GM12878 (cell line): ENCODE results near the gene EML5. TPM values are rescaled to one million over a fixed set of nuclear protein-coding genes. Genes with fewer than 3 reads are reported as not detected.

Source experiments
- ATAC-seq: fragments of 200-7000 bp; cut with Tn5 transposase; 3 replicates; pipeline ENCODE4 v1.9.1; 2020; ENCODE audit warnings: mild to moderate bottlenecking, moderate library complexity
- BruUV-seq: library from RNA; stranded (reverse); fragments of 400-500 nt; replicated peaks from 2 replicates; lab custom pipeline; 2021; lab: Mats Ljungman, UMichigan
- CTCF ChIA-PET: fragments of 300-600 bp; sonication (Branson Sonifier 250); formaldehyde crosslinking; extraction: SDS; loops from one replicate; lab custom pipeline; 2021; ENCODE audit warnings: inconsistent platforms; lab: Yijun Ruan, JAX
- POLR2A ChIA-PET: fragments of 350-600 bp; formaldehyde crosslinking; extraction: SDS; loops from one replicate; lab custom pipeline; 2021; ENCODE audit warnings: inconsistent platforms; lab: Charles Lee
- RAD21 ChIA-PET: fragments of 300-600 bp; sonication (Branson Sonifier 250); formaldehyde crosslinking; loops from one replicate; lab custom pipeline; 2023; ENCODE audit warnings: antibody characterized with exemption; ENCODE audit not compliant: unreplicated experiment; lab: Charles Lee
- SMC1A ChIA-PET: fragments of 300-600 bp; sonication (Branson Sonifier 250); formaldehyde crosslinking; loops from one replicate; lab custom pipeline; 2023; ENCODE audit not compliant: unreplicated experiment, uncharacterized antibody; lab: Charles Lee
- DNase-seq: peaks from one replicate; pipeline ENCODE4 v3.0.0-alpha.2; 2011; ENCODE audit warnings: low read depth, low spot score
- FAIRE-seq: peaks from 3 replicates; lab custom pipeline; 2011; peaks lifted over from hg19 to GRCh38; lab: Jason Lieb, UNC
- H2AFZ ChIP-seq: 2 replicates; pipeline ENCODE4 v1.6.0; 2011; ENCODE audit warnings: low read depth, low read length, control low read depth; ENCODE audit not compliant: control insufficient read depth
- H3K27ac ChIP-seq: 2 replicates; pipeline ENCODE4 v1.5.1; 2011; ENCODE audit warnings: control low read depth; ENCODE audit not compliant: control insufficient read depth, insufficient read depth
- H3K27me3 ChIP-seq, 2 experiments: replicated peaks in 1 of 2; 2 replicates each; pipeline versions ENCODE4 v1.6.0 to v1.6.1; 2011; ENCODE audit warnings: low read length in 1 of 2; ENCODE audit not compliant: control insufficient read depth in 2 of 2, insufficient read depth in 2 of 2
- H3K36me3 ChIP-seq, 2 experiments: 2 replicates each; pipeline ENCODE4 v1.5.1; 2011; ENCODE audit warnings: low read length in 1 of 2; ENCODE audit not compliant: control insufficient read depth in 2 of 2, insufficient read depth in 2 of 2
- H3K4me1 ChIP-seq: 2 replicates; pipeline ENCODE4 v1.6.1; 2011; ENCODE audit warnings: mild to moderate bottlenecking, low read length, moderate library complexity, mixed read lengths; ENCODE audit not compliant: control insufficient read depth, insufficient read depth
- H3K4me2 ChIP-seq: 2 replicates; pipeline ENCODE4 v1.6.0; 2011; ENCODE audit warnings: control low read depth; ENCODE audit not compliant: control insufficient read depth, insufficient read depth
- H3K4me3 ChIP-seq: fragments of 200-600 bp; sonication (generic); 2 replicates; pipeline ENCODE4 v1.5.1; 2016
- H3K79me2 ChIP-seq: 2 replicates; pipeline ENCODE4 v1.6.0; 2011; ENCODE audit warnings: low read length; ENCODE audit not compliant: control insufficient read depth, insufficient read depth
- H3K9ac ChIP-seq: 2 replicates; pipeline ENCODE4 v1.8.0; 2011; ENCODE audit warnings: low read length, control low read depth, mixed read lengths; ENCODE audit not compliant: control insufficient read depth, insufficient read depth
- H3K9me3 ChIP-seq: replicated peaks from 3 replicates; pipeline ENCODE4 v1.5.1; 2011; ENCODE audit warnings: mild to moderate bottlenecking, low read length; ENCODE audit not compliant: control insufficient read depth, insufficient read depth
- H4K20me1 ChIP-seq: 2 replicates; pipeline ENCODE4 v1.6.0; 2011; ENCODE audit not compliant: control insufficient read depth, insufficient read depth
- BCL11A ChIP-seq: IDR thresholded peaks from 2 replicates; pipeline ENCODE4 v1.6.1; 2011; ENCODE audit warnings: low read depth, low read length
- BHLHE40 ChIP-seq, 2 experiments: fragments of 450-650 bp in 1 of 2; IDR thresholded peaks; 2 replicates each; pipeline ENCODE4 v1.6.1; 2011 to 2017; ENCODE audit warnings: low read depth in 2 of 2, borderline replicate concordance in 1 of 2, improper control_type of control experiment in 1 of 2, low read length in 1 of 2, mild to moderate bottlenecking in 1 of 2
- CHD4 ChIP-seq: fragments of 200-600 bp; sonication (generic); IDR thresholded peaks from 2 replicates; pipeline ENCODE4 v1.6.1; 2016; ENCODE audit warnings: mild to moderate bottlenecking
- E2F4 ChIP-seq: IDR thresholded peaks from 2 replicates; pipeline ENCODE4 v1.6.1; 2012; ENCODE audit warnings: low read depth, low read length, improper control_type of control experiment
- HDAC2 ChIP-seq: fragments of 200-600 bp; sonication (generic); IDR thresholded peaks from 2 replicates; pipeline ENCODE4 v1.6.1; 2017
- MEF2B ChIP-seq: fragments of 450-650 bp; IDR thresholded peaks from 2 replicates; pipeline ENCODE4 v1.6.1; 2018; ENCODE audit warnings: mild to moderate bottlenecking, moderate library complexity; ENCODE audit not compliant: partially characterized antibody, poor library complexity, severe bottlenecking
- MTA3 ChIP-seq: IDR thresholded peaks from 2 replicates; pipeline ENCODE4 v1.6.1; 2012; ENCODE audit warnings: low read length, inconsistent platforms, borderline replicate concordance
- NBN ChIP-seq: fragments of 450-650 bp; IDR thresholded peaks from 2 replicates; pipeline ENCODE4 v1.6.1; 2016
- NFXL1 ChIP-seq: fragments of 450-650 bp; IDR thresholded peaks from 2 replicates; pipeline ENCODE4 v1.6.1; 2017; ENCODE audit warnings: antibody characterized with exemption, mild to moderate bottlenecking, borderline replicate concordance
- NKRF ChIP-seq: fragments of 450-650 bp; conservative IDR thresholded peaks from 2 replicates; pipeline ENCODE4 v1.6.1; 2017; ENCODE audit warnings: mild to moderate bottlenecking, moderate library complexity
- POLR2AphosphoS2 ChIP-seq: IDR thresholded peaks from 2 replicates; pipeline ENCODE4 v1.6.1; 2011; ENCODE audit warnings: low read depth, mild to moderate bottlenecking, low read length, improper control_type of control experiment, moderate library complexity
- POLR2AphosphoS5 ChIP-seq: IDR thresholded peaks from 2 replicates; pipeline ENCODE4 v1.6.1; 2011; ENCODE audit warnings: mild to moderate bottlenecking, low read length, inconsistent platforms
- PRDM15 ChIP-seq: fragments of 450-650 bp; formaldehyde crosslinking; IDR thresholded peaks from 2 replicates; pipeline ENCODE4 v1.4.0; 2020; ENCODE audit warnings: mild to moderate bottlenecking, moderate library complexity
- RAD51 ChIP-seq: fragments of 450-650 bp; IDR thresholded peaks from 2 replicates; pipeline ENCODE4 v1.6.1; 2016; ENCODE audit warnings: moderate library complexity, mild to moderate bottlenecking, inconsistent platforms
- RB1 ChIP-seq: fragments of 450-650 bp; formaldehyde crosslinking; IDR thresholded peaks from 2 replicates; pipeline ENCODE4 v1.6.1; 2017; ENCODE audit warnings: mild to moderate bottlenecking, borderline replicate concordance
- SIN3A ChIP-seq: IDR thresholded peaks from 2 replicates; pipeline ENCODE4 v1.6.1; 2012; ENCODE audit warnings: low read depth, low read length, improper control_type of control experiment
- SIX5 ChIP-seq: IDR thresholded peaks from 2 replicates; pipeline ENCODE4 v1.6.1; 2011; ENCODE audit warnings: mild to moderate bottlenecking, low read depth, low read length, moderate library complexity; ENCODE audit not compliant: severe bottlenecking
- SRF ChIP-seq, 2 experiments: IDR thresholded peaks; 2 replicates each; pipeline ENCODE4 v1.6.1; 2011; ENCODE audit warnings: low read depth in 2 of 2, low read length in 2 of 2, mild to moderate bottlenecking in 1 of 2, moderate library complexity in 1 of 2
- ZNF207 ChIP-seq: fragments of 450-650 bp; IDR thresholded peaks from 2 replicates; pipeline ENCODE4 v1.6.1; 2014; ENCODE audit warnings: antibody characterized with exemption, mild to moderate bottlenecking, borderline replicate concordance
- WGBS: methylation state at CpG from one replicate; pipeline ENCODE4 v1.1.6; 2016; ENCODE audit warnings: low lambda C conversion rate; ENCODE audit not compliant: insufficient replicate concordance, insufficient coverage; ENCODE audit errors: missing lambda C conversion rate; 5-methylcytosine and 5-hydroxymethylcytosine counted together
- in situ Hi-C: fragments of 300-500 bp; cut with MboI; formaldehyde crosslinking; loops from 9 replicates; pipeline ENCODE4 v1.14.3; 2018; ENCODE audit warnings: mixed read lengths
- intact Hi-C: fragments of 100-400 bp; cut with micrococcal nuclease; formaldehyde crosslinking; loops from one replicate; pipeline ENCODE4 v1.14.2; 2022; ENCODE audit not compliant: unreplicated experiment
- polyA plus RNA-seq, 11 experiments: library from polyadenylated mRNA; depleted of rRNA in 4 of 11; unstranded in 6 of 11; stranded (reverse) in 5 of 11; fragments of >200 nt; fragmentation: Nextera tagmentation in 4 of 11; fragmentation: Illumina TruSeq in 1 of 11; extraction: Ambion mirVana in 4 of 11; extraction: Trizol in 1 of 11; gene quantifications; 1 replicate in 1 of 11; 2 replicates in 10 of 11; pipeline versions ENCODE4 v1.2.1 to v1.2.3, GENCODE V29; 2011 to 2016; ENCODE audit warnings: inconsistent platforms in 2 of 11, missing spikeins in 2 of 11, low read depth in 1 of 11
- total RNA-seq, 4 experiments: library from RNA; depleted of rRNA in 3 of 4; stranded (reverse); fragments of >200 nt in 3 of 4; fragmentation: Illumina TruSeq in 1 of 4; extraction: Trizol in 1 of 4; gene quantifications; 2 replicates each; pipeline versions ENCODE4 v1.2.1 to v1.2.3, GENCODE V29; 2013 to 2021

Gene EML5
- total and polyA plus RNA-seq, 10 of the 15 experiments (the other 5 are each of a cell fraction or from before 2014, with no cell fraction given) = 0.08 to 0.35 (median 0.22) TPM; not detected in 1

GRCh38 chr14:88605594-88605993, 187.2 kb downstream of the EML5 start:
- Histone ChIP-seq H3K36me3 (peaks cover 11 to 25% of the 10 kb centered on the region in 2 experiments), H3K9me3 (no peaks in the 10 kb centered on the region), H3K4me2 (no peak overlapping the region), H3K27me3 (no peaks in the 10 kb centered on the region), H3K9ac (no peak overlapping the region), H3K79me2 (no peaks in the 10 kb centered on the region), H2AFZ (no peak overlapping the region), H3K4me3 (no peak overlapping the region), H3K27ac (no peak overlapping the region; the same call in 1 of the 2 replicates), H4K20me1 (no peaks in the 10 kb centered on the region), H3K4me1 (peaks cover 4% of the 10 kb centered on the region)
- 18% methylated on average over 2 of the region's 2 CpGs for WGBS
- no peak for TF ChIP-seq NBN
- TF ChIP-seq MTA3 = no peak
- no peak for TF ChIP-seq CHD4
- TF ChIP-seq BHLHE40 (IDR thresholded peaks at IDR 0.05; ENCODE audit: borderline replicate concordance in 1 of 2, low read depth in 2 of 2, low read length in 1 of 2) = no peak
- TF ChIP-seq HDAC2 = no peak
- TF ChIP-seq PRDM15 = no peak
- no peak for TF ChIP-seq NKRF
- no peak for TF ChIP-seq SIN3A
- no peak for TF ChIP-seq SIX5
- TF ChIP-seq SRF (IDR thresholded peaks at IDR 0.05; ENCODE audit: low read depth in 2 of 2, low read length in 2 of 2) = no peak
- no peak for TF ChIP-seq MEF2B
- TF ChIP-seq E2F4 = no peak
- TF ChIP-seq NFXL1 = no peak
- no peak for TF ChIP-seq RB1
- no peak for TF ChIP-seq POLR2AphosphoS2
- TF ChIP-seq ZNF207 = no peak
- no peak for TF ChIP-seq BCL11A
- no peak for TF ChIP-seq POLR2AphosphoS5
- TF ChIP-seq RAD51 = no peak
- intact Hi-C loops (no loop called here), in situ Hi-C loops (no loop called here)
- FAIRE-seq = no peak
- BruUV-seq = no TSS peak
- ChIA-PET SMC1A (interaction anchor here (1.6 kb wide), 1 partner anchor 11 kb away, joined by 3 read pairs; no protein-coding TSS in a partner anchor), RAD21 (no interaction called here), CTCF (interaction anchor here (0.7 to 1.6 kb wide), 2 partner anchors 62 to 613 kb away, joined by 3 read pairs; no protein-coding TSS in a partner anchor), POLR2A (interaction anchor here (0.5 kb wide), 1 partner anchor 111 kb away, joined by 7 read pairs; no protein-coding TSS in a partner anchor)
- no peak for ATAC-seq
- DNase-seq = no peak
